GM21447 (cell line): Measurements from ENCODE around the gene HAL.
A peak's percentile ranks its signal among the peaks of the same experiment; 100 is the strongest.

ENCODE experiments used
- ATAC-seq: cut with Tn5 transposase; IDR thresholded peaks from one replicate; pipeline ENCODE4 v1.9.1; 2021; ENCODE audit not compliant: unreplicated experiment

Gene HAL

DNA sequence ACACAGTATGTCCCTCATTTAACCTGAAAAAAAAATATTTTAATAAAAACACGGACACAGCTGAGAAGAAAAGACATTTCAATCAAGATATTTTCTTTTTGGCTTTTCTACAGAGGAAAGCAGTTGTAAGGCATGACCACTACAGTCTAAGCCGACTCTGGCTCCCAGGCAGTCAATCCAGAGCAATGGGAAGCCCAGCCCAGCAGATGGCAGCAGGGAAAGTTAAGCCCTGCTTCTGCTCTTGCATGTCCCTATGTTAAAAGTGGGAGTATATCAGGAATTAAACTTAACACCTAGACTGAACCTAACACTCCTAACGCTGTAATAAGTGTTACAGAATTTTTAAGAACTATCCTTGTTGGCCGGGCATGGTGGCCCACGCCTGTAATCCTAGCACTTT lies 19.5 kb upstream of the HAL start:
- ATAC-seq: no peak

- no peak for ATAC-seq
Observed at GRCh38 chr12:96014943-96015599, 18.9 kb upstream of the HAL start.

GRCh38 chr12:96007729-96008128 lies 11.6 kb upstream of the HAL start:
- ATAC-seq: no peak

GRCh38 chr12:96006727-96007126 lies 10.6 kb upstream of the HAL start:
- no peak for ATAC-seq

DNA sequence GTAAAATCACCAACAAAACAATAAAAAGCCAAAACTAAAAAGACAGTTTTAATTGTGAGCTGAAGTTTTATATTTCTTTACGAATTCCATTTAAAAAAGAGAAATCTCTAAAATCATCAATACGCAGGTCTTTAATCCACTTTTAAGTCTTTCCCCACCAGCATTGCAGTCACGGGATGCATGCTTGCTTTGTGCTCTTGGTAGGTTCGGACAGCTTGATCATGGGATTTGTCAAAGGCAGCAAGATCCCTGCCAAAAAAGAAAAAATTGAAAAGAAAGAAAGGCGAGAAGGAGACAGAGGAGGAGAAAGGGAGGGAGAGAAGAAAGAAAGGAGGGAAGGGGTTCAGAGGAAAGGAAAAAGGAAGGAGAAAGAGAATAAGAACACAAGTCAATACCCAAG lies 4.7 kb upstream of the HAL start:
- no peak for ATAC-seq

DNA sequence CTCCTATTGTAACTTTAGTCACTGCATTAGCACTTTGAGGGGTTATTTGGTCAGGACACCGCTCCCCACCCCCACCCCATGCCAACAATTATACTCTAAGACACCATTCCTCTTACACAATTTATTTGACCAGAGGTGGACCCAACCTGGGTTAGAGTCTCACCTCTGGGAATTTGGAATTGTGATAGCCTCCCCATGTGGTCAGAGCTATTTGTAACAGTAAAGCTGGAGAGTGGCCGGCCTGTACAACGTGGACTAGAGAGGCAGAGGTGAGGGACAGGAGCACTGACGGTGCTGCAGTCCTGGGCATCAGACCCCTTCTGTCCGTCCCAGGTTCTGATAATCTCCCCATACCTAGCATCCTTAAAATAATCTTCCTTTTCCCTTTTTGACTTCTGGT lies 3.3 kb upstream of the HAL start:
- ATAC-seq: no peak

DNA sequence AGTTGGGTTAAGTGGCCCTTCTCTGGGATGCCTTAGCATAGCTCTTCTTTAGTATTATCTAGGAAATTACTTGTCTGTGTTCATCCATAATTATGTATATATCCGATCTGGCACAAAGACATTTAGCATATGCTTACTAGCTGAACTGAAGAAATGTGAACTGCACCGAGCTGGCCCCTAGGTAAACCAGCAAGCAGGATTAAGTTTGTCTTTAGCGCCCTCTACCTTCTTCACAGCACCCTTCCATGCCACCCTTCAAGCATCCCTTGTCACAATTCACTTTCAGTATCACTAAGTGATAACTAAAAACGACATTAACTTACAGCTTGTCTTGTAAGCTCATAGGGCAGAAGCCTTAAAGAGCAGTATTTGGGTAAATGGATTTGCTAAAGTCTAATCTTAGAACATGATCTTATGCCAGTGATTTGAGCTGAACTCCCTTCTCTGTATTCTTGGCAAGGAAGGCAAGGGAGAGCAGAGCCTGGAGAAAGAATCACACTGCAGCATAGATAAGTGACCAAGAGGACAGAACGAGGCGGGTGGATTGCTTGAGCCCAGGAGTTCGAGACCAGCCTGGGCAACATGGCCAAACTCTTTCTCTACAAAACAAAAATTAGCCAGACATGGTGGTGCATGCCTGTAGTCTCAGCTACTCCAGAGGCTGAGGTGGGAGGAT lies 2.6 kb upstream of the HAL start:
- ATAC-seq: peak; percentile 97

- ATAC-seq: no peak
Observed at GRCh38 chr12:95997911-95998510, 1.9 kb upstream of the HAL start.

DNA sequence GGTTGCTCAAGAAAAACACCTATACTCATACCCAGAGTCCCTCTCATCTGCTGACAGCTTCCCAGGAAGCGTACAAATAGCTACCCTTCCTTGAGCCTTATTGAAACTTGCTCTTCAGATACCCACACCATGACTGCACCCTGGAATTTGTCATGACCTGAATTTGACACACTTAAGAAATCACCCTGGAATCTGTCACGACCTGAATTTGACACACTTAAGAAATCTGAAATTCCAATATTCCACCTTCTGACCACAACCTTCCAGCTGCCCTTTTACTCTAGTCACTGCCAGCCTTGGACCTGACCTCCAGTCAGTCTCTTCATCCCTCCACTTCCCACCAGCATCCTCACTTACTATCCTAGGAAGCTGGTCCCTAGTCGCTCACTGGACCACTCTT lies 1.1 kb upstream of the HAL start:
- ATAC-seq: no peak

- ATAC-seq: no peak
Observed at GRCh38 chr12:95995238-95996031, 709 bp downstream of the HAL start.

DNA sequence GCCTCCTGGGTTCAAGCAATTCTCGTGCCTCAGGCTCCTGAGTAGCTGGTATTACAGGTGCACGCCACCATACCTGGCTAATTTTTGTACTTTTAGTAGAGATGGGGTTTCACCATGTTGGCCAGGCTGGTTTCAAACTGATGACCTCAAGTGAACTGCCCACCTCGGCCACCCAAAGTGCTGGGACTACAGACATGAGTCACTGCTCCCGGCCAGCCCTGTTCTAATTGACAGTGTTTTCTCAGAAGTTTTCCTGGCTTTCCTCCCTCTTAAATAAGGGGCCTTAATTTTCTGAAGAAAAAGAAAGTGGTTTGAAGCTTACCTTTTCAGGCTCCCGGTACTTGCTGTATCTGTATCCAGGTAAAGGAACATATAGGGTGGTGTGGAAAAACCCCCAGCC lies 1.7 kb downstream of the HAL start:
- no peak for ATAC-seq

DNA sequence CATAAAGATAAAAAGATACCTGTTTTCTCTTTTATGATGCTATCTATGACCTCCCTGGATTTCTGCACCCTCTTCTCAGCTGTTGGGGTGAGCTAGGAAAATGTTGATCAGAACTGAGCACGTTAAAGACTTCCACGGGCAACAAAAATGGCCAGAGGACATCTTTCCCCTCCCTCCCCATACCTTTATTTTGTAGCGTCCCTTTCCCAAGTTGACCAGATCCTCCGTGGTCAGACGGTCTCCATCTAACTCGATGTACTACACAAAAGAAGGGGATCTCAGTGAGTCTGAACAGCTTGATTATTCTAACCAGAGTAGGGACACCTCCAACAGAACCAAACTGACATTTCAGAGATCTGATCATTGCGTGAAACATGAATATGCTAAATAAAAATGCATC lies 2.2 kb downstream of the HAL start:
- no peak for ATAC-seq

DNA sequence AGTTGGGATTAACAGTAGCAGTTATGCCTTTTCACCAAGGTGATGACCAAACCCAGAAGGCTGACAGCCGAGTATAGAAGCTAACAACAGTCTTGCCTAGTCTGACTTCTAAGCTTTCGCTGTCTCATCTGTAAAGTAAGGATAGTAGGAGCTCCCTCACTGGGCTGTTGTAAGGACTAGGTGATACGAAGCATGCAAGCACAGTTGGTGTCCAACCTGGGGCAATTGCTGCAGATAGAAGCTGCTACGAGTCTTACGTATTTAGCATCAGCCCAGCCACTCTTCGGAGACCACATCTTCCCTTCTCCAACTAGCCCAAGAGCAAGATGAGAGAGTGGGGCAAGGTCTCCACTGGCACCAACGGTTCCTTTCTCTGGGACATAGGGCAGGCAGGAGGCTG lies 6.0 kb downstream of the HAL start:
- no peak for ATAC-seq

- ATAC-seq: no peak
Observed at GRCh38 chr12:95989504-95990123, 6.5 kb downstream of the HAL start.

- ATAC-seq: no peak
Observed at GRCh38 chr12:95988506-95989275, 7.5 kb downstream of the HAL start.

DNA sequence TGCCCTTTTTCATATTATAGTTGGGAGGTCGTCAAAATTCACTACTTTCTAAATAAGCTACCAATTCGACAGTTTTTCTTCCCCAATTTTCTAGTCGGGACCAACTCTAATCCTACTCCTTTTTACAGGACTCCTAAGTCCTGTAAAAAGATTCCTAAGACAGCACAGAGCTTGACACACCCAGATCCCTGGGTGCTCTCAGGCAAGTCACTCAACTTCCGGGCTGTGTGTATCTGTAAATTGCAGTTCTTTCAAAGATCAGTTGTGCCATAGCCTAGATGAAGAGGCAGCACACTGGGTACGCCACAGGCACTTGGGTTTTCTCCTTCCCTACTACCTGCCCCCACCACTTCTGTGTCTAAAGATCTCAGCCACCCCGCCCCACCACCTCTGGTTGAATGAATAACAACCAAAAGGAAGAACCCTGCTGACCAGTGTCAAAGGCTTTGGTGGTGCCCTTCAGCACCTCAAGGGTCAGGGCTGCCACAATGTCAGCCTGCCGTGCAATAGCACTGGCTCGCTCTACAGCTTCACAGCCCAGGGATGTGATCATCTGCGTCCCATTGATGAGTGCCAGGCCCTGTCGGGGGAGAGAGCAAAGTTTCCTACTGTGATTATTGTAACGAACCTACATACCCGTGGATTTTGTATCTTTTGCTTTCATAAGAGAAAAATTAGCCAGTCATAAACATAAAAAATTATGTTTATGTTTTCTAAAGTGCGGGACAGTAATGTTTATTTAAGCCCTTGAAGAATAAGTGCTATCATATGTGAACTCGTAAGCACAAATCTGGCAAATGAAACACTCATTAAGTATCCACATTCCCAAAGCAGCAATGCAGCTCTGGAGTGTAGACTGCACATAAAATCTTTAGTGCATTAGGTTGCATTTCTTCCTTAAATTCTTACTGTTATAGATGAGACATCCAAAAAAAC lies 9.2 kb downstream of the HAL start:
- ATAC-seq: no peak

GRCh38 chr12:95984682-95985081 lies 11.5 kb downstream of the HAL start:
- no peak for ATAC-seq

DNA sequence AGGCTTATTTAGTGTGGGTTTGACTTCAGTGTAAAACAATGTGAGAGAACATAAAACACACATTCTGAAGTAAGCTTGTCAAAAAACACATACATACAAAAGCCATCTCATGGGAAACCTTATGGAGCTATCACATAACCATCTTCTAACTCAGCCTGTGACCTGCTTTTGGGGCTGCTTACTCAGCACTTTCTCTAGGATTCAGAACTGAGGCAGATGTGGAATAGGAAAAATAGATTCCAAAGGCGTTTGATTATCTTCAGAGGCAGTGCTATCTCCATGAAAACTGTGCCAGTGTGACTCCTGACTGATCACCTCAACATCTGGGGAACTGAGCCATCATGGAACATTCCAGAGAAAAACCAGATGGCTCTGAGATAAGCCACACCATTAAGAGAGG lies 13.5 kb downstream of the HAL start:
- no peak for ATAC-seq

GRCh38 chr12:95980437-95980836 lies 15.7 kb downstream of the HAL start:
- no peak for ATAC-seq

GRCh38 chr12:95978774-95979173 lies 17.4 kb downstream of the HAL start:
- no peak for ATAC-seq
